Hematopoietic multipotent progenitor cell treated with erythropoietin and hydrocortisone succinate and interleukin-3 and kit ligand, for 6 days (in vitro differentiated cells): Measurements from ENCODE around the gene APOBEC3H.

ENCODE experiments used
- DNase-seq: peaks from one replicate; pipeline ENCODE4 v3.0.0-alpha.2; 2015

Gene APOBEC3H

DNA sequence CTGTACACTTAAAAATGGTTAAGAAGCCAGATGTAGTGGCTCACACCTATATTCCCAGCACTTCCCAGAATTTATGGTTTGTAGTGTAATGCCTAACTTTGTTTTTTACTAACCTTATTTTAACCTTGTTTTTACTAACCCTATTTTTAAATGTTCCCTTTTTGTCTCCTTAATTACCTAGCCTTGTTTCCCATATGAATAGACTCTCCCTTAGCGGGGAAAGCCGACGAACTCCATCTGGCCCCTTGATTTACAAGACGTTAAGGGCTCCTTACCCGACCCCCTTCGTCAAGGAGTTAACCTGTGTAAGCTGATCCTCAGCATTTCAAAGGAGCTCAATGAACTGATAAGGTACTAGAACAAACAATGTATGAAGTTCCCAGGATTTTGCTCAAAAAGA, 17.1 kb downstream of the APOBEC3H start:
- DNase-seq: no peak

DNA sequence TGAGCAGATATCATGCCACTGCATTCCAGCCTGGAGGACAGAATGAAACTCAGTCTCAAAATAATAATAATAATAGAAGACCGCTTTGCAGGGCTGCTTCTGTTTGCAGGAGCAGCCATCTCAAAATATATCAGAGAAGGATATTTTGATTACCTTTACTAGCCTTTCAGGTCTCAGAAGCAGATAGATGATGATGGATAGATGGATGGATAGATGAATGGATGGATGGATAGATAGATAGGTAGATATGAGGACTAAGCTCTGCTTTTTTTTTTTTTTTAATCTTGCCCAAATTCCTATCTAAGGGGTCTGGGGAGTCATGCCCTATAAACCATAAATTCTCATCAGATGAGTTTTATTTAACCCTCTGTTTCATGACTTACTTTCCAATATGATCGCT, 18.5 kb downstream of the APOBEC3H start:
- DNase-seq: no peak

DNA sequence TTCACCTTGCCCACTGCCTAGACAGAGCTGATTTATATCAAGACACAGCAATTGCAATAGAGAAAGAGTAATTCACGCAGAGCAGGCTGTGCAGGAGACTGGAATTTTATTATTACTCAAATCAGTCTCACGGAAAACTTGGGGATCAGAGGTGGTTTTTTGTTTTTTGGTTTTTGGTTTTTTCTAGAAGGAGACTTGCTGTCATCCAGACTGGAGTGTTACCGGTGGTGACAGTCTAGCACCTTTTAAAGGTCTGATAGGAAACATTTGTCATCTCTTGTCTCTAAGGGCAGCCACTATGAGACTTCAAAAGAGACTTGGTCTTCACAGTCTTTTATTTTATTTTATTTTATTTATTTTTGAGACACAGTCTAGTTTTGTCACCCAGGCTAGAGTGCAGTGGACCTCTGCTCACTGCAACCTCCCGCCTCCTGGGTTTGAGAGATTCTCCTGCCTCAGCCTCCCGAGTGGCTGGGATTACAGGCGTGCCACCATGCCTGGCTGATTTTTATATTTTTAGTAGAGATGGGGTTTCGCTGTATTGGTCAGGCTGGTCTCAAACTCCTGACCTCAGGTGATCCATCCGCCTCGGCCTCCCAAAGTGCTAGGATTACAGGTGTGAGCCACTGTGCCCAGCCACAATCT, 19.1 kb downstream of the APOBEC3H start:
- no peak for DNase-seq

DNA sequence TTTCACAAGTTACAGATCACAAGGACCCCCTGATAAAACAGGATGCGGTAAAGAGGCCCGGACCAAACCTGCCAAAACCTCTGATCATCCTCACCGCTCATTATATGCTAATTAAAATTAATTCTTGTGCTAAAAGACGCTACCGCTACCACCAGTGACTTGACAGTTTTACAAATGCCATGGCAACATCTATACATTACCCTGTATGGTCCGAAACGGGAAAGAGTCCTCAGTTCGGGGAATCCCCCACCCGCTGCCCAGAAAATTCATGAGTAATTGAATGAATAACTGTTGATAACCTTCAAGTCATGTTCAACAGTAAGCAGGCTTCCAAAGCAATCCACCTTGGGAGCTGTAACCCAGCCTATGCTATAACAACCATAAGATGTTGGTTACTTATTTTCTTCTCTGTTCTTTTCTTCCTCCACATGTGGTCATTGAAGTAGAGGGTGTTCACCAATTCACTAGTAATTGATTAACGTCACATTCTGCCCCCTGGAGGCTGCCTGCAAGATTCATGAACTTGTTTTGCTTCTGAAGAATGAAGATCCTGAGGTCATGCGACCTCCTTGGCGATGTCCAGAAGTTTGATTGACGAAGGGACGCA, 20.6 kb downstream of the APOBEC3H start:
- DNase-seq: peak; percentile 86

DNA sequence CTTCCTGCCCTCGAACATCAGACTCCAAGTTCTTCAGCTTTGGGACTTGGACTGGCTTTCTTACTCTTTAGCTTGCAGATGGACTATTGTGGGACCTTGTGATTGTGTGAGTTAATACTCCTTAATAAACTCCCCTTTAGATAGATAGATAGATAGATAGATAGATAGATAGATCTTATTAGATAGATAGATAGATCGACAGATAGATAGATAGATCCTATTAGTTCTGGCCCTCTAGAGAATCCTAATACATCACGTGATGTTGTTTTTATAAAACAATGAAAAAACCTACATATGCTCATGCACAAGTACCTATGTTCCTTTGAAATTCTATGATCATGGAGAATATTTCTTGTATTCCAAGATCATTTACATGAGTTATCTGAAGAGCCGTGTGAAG, 23.9 kb downstream of the APOBEC3H start:
- no peak for DNase-seq

DNA sequence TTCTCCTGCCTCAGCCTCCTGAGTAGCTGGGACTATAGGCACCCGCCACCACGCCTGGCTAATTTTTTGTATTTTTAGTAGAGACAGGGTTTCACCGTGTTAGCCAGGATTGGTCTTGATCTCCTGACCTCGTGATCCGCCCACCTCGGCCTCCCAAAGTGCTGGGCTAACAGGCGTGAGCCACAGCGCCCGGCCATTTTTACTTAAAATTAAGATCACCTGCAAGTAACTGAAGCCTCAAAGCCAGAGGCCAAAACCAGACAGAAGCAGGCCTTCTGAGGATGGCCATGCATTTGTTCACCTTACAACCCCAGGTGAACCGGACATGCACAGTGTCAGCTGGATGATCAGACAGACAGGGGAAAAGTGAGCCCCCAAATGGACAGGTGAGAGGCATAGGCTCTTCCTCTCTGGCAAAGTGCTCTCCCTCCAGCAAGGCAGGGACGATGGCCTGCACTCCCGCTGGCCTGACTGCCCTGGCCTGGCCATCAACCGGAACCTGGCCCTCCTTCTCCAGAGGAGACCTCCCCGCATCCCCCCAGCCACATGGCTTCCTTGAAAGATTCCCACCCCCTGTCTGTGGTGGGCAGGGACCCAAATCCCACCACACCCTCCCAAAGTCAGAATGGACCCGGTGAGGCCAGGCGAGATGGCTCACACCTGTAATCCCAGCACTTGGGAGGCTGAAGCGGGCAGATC, 25.9 kb downstream of the APOBEC3H start:
- DNase-seq: no peak

DNA sequence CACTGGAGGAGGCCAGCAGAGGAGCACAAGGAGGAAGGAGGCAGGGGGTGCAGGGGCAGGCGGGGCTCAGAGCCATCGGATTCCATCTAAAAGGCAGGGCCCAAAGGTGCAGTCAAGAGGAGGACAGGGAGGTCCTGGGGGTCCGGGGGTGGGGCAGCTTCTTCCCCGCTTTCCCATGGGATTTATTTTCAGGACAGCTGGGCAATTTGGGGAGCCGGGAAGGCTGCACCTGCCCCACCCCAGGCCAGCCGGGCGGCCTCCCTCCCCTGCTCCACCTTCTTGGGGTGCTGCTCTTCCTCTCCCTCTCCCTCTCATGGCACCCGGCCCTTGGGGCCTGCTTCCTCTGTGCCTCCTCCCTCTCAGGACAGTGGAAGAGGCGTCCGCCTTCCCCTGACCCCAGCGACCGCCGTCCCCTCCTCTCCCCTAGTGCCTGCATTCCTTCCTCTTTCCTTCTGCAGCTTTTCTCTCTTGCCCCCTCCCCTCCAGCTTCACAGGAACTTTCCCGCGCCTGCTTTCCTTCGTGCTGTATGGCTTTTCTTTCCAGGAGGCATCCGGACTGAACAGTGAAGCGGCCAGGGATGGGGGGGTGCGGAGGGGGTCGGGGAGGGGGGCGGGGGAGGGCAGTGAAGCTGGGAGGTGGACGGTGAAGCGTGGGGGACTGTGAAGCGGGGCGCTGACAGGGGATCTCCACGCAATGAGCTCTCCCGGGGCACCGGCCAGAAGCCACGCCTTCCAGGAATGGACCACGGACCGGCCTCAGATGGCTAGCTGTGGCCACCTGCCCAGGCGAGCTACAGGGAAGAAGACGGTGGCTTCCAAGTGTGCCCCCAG, 26.9 kb downstream of the APOBEC3H start:
- no peak for DNase-seq

DNA sequence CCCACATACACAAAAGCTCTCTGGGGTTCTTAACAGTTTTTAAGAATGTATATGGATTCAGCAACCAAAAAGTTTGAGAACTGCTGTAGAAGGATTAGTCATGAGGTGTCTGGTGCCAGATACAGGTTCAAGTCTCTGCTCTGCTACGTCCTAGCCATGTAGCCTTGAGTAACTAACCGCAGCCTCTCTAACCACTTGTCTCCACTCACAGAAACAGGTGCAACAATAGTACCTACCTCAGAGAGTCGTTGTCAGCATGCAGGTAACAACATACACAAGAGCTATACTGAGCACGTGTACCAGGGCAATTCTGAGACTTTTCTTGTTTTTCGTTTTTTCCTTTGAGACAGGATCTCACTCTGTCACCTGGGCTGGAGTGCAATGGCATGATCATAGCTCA, 28.6 kb downstream of the APOBEC3H start:
- DNase-seq: no peak

DNA sequence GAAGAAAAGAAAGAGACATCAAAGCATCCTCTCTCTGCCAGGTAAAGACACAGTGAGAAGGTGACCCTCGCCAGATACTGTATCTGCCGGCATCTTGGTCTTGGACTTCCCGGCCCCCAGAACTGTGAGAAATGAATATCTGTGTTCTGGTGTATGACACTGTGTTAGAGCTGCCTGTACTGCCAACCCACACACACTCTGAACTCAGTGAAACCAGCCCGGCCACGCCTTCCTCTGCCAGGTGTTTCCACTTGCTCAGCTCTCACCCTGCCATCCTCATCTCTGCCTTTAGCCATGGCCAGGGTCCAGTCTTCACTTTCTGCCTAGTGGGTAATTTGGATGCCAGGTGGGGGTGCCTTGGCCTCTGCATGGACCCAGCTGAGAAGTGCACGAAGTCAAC, 31.5 kb downstream of the APOBEC3H start:
- no peak for DNase-seq

DNA sequence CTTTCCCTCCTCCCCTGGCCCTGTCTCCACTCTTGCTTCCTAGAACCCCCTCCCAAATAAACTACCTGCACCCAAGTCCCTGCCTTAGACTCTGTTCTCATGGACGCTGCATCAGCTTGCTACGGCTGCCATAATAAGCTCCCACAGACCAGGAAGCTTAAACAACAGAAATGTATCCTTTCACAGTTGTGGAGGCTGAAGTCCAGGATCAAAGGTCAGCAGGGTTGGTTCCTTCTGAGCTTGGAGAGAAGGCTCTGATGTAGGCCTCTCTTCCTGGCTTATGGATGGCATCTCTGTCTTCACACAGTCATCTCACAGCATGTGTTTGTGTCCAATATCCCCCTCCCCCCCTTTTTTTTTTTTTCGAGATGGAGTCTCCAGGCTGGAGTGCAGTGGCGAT, 32.0 kb downstream of the APOBEC3H start:
- DNase-seq: no peak

DNA sequence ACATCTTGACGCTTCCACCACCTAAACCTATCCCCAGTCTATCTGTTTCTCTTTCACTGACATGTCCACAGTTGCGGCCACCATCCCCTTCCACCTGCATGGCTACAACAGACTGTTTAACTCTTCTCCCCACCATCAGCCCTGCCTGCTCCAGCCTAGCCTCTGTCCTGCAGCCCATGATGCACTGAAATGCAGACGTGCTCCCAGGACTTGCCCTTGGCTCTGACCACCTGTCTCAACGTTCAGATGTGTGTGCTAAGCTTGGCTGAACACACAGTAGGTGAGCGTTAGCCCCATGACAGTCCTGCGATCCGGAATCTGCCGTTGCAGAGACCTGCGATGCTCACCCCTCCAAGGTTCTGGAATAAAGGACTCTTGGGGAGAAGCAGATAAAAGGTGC, 32.7 kb downstream of the APOBEC3H start:
- no peak for DNase-seq

DNA sequence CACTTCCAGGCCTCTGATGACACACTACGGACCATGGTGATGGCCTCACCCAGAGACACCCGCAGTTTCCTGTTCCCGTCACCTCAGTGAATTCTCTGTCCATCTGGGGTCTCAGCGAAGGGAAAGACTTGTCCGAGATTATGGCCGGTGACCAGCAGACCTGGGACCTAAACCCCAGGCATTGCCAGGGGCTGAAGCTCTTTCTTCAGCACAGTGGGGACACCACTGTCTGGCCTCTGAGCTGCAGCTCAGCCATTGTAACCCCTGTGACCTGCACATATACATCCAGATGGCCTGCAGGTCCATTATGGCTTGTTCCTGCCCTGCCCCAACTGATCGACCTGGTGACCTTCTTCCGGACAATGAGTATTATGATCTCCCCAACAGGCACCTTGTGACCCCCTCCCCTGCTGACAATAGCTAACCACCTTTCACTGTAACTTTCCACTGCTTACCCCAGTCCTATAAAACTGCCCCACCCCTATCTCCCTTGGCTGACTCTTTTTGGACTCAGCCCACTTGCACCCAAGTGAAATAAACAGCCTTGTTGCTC, 33.2 kb downstream of the APOBEC3H start:
- no peak for DNase-seq

DNA sequence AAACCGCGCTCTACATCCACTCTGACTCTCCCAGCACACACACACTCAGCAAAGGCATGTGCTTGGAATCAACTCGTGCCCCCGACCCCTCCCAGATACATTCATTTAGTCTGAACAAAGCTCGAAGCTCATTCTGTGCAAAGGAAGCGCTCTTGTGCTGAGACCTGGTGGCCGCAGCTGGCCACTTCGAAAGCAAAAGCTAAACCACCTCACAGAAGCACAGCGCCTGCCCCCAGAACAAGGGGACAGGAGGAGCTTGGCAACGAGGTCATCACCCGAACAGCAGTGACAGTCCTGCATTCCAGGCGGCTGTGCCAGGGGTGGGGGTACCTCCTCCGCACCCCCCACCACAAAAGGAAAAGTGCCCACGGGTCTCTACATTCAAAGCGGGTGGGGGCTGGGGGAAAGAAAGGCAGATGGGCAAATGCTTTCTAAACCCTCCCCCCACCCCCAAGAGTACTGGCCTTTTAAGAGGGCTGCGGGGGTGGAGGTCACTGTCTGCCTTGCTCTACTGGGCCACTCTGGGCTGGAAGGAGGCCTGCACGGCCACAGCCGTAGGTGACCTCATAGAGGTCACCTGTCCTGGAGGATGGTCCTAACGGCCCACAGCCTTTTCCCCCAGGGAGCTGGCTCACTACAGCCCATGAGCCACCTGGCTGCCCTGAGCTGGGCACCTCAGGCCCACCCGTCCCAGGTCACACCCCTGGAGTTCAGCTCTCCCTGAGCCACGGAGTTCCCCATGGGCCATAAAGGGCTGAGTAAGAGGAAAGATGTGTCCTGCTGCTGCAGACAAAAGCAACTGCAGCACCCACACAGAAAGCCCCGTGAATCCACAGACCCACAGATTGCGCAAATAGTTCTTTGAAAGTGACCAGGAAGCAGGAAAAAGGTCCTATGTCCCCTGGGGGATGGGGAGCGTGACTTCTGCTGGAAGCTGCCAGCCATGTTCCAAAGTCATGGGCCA, 34.1 kb downstream of the APOBEC3H start:
- DNase-seq: no peak

DNA sequence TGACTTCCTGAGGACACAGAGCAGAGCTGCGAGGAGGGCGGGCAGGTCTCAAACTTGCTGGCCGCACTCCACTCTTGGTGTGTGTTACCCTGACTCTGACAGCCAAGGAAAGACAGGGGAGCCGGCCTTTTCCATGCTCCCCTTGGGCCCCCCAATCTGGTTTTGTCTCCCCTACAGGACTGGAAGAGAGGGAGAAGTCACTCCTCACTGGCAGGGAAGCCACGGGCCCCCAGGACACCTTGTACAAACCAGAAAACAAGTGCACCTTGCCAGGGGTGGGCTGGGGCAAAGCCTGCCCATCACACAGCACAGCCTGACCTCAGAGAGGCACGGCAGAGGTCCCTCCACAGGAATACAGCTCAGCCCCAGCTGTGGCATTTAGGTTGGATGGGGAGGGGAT, 35.2 kb downstream of the APOBEC3H start:
- DNase-seq: no peak

DNA sequence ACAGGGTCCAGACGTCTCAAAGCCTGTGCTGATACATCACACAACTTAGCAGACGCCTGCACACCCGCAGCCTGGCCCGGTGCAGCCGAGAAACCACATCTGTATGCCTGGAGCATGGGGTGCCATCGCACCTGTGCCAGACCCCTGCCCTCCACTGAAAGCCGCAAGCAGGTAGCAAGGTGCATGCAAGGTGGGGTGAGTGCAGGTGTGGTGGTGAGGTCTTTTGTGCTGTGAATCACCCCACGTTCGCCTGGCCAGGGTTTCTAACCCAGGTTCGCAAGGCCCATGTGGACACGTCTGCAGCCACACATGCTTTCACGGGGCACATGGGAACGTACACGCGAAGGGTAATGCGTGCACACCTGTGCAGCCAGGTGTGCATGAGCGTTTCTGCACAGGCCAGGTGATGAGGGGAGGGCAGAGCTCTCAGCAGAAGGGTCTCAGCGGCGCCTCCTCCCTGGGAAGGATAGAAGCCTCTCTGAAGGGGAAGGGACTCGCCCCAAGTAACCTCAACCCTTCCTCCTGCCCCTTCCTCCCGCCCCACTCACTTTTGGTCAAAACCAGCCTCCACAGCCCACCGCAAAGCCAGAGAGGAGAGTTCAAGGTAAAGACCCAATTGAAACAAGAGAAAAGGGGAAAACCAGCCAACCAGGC, 36.0 kb downstream of the APOBEC3H start:
- no peak for DNase-seq

DNA sequence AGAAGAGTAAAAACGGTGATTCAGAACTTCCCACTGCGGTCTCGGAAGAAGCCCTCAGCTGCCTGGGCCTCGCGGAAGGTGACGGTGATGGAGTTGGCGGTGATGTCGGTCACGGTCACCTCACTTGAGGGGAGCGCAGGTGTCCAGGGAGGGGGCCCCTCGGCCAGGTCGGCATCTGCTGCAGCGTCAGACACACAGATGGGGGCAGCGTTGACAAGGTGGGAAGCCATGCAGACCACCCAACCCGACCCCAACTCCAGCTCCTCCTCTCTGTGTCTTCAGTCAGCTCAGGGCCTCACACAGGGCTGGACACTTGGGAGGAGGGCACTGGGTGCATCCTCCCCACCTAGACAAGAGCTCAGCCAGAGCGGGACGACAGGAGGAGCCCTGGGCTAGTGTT, 36.8 kb downstream of the APOBEC3H start:
- DNase-seq: no peak

DNA sequence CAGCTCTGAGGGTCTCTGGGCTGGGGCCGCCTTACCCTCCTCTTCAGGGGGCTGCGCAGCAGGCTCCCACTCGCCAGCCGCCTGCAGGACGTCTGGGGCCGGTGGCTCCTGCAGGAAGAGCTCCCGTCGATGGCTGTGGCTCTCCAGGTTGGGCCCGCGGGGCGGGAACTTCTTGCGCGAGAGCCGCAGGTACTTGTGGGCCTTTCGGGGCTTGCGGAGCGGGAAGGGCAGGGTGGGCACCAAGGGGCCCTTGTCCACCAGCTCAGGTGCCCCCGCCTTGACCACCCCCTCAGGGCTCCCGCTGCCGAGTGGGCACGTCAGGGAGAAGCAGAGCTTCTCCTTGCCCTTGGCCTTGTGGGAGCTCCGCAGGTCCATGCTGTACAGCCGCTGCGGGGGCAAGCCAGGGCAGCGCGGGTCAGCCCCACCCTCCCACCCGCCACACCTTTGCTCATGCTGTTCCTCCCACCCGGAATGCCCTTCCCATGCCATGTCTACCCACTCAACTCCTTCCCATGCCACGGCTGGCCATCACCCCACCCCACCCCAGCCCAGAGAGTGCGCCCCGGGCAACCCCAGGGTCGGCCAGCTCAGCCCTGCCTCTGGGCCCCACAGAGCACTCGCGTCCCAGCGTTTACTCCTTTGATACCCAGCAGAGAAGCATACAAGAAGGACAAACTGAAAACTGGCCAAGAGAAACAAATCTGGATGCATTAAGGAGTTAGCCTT, 37.5 kb downstream of the APOBEC3H start:
- no peak for DNase-seq

DNA sequence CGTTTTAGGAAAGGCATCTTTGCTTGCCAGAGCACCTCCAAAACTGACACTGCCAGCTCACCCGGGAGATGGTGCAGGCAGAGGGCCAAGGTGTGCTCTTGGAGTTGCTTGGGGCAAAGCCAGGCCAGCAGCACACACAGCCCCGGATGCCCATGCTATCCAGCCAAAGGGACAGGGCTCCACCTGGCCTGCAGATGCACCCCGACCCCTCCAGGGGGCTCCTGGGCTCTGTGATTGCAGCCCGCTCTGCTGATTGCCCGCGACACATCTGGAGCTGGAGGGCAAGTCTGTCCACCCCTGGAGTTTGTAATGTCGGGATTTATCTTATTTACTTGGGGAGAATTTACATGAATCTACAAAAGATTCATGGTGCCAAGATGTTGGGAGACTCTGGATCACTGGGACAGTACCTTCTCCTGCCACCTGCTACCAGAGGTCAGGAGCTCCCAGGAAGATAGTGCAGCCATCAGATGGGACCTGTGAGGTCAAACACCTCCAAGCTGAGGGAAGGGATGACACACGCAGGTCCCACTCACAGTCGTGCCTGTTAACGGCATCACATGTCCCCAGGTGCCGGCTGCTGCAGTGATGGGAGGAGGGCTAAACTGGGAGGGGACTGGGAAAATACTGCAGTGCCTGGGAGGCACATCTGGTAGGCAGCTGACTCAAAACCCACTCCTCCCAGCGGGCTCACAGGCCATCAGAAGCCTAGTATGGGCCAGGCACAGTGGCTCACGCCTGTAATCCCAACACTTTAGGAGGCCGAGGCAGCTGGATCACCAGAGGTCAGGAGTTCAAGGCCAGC, 38.2 kb downstream of the APOBEC3H start:
- peak; percentile 70 for DNase-seq

DNA sequence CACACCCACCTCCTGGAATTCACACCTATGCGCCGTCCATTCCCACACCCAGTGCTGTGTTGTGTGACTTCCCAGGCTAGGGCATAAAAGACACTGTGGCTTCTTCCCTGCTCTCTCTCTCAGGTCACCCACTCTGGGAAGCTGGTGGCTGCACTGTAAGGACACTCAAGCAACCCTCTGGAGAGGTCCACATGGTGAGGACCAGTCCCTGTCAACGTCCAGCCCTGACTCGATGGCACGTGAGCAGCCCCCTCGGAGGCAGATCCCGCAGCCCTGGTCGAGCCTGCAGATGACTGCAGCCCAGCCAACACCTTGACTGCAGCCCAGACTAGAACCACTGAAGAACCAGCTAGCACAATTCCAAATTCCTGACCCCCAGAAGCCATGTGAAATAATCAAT, 39.3 kb downstream of the APOBEC3H start:
- no peak for DNase-seq
